WERI-Rb-1 (cell line): ENCODE results near the gene OR52W1.

Source experiments
- DNase-seq: peaks from one replicate; pipeline ENCODE4 v3.0.0-alpha.2; 2020
- H3K27ac ChIP-seq: fragments of 250-450 bp; sonication (Bioruptor Pico); 2 replicates; pipeline ENCODE4 v1.5.1; 2020; ENCODE audit warnings: mild to moderate bottlenecking, moderate library complexity
- H3K27me3 ChIP-seq: fragments of 250-450 bp; sonication (Bioruptor Pico); 2 replicates; pipeline ENCODE4 v1.5.1; 2021; ENCODE audit warnings: mild to moderate bottlenecking, low read depth, moderate library complexity; ENCODE audit not compliant: insufficient read depth, severe bottlenecking
- H3K36me3 ChIP-seq: fragments of 250-450 bp; sonication (Bioruptor Pico); 2 replicates; pipeline ENCODE4 v1.5.1; 2020; ENCODE audit warnings: mild to moderate bottlenecking, moderate library complexity
- H3K4me3 ChIP-seq: 2 replicates; pipeline ENCODE4 v1.5.1; 2011; ENCODE audit warnings: low read depth, mild to moderate bottlenecking, control low read depth, low read length
- H3K9me3 ChIP-seq: fragments of 250-450 bp; sonication (Bioruptor Pico); 2 replicates; pipeline ENCODE4 v1.5.1; 2021; ENCODE audit warnings: mild to moderate bottlenecking, moderate library complexity; ENCODE audit not compliant: severe bottlenecking
- CTCF ChIP-seq: IDR thresholded peaks from 2 replicates; pipeline ENCODE4 v1.5.1; 2011; ENCODE audit warnings: low read depth, mild to moderate bottlenecking, control low read depth, inconsistent platforms, low read length

Gene OR52W1

GRCh38 chr11:6232899-6233298 lies 33.9 kb downstream of the OR52W1 start:
- no peak for TF ChIP-seq CTCF
- no peaks in the 10 kb centered on the region; the same call in 1 of the 2 replicates for H3K36me3 ChIP-seq
- H3K27me3 ChIP-seq, result no peaks in the 10 kb centered on the region
- DNase-seq, result no peak
- no peak overlapping the region for H3K4me3 ChIP-seq
- no peaks in the 10 kb centered on the region for H3K9me3 ChIP-seq
- no peak overlapping the region for H3K27ac ChIP-seq

- Histone ChIP-seq H3K27me3 (peaks cover 1% of the 10 kb centered on the region), H3K27ac (peak overlapping the region; percentile 45), H3K4me3 (peak overlapping the region; percentile 91), H3K9me3 (no peaks in the 10 kb centered on the region), H3K36me3 (no peaks in the 10 kb centered on the region; the same call in 1 of the 2 replicates)
- TF ChIP-seq CTCF, result no peak
- DNase-seq, result no peak
Observed at GRCh38 chr11:6233984-6234386, 35.0 kb downstream of the OR52W1 start.

GRCh38 chr11:6234387-6235107 lies 35.5 kb downstream of the OR52W1 start, which contains the start of gene FHIP1B:
Gene FHIP1B, minus strand, starts transcription at chr11:6234636. Its CDS starts 10,120 bp downstream, at chr11:6224516.
- Histone ChIP-seq H3K27ac (peak within 1 kb of the TSS; percentile 45), H3K9me3 (no peaks in the 10 kb centered on the region)
- no peak for TF ChIP-seq CTCF

GRCh38 chr11:6237266-6237665 lies 38.2 kb downstream of the OR52W1 start:
- Histone ChIP-seq H3K4me3 (no peak overlapping the region), H3K9me3 (no peaks in the 10 kb centered on the region), H3K36me3 (no peaks in the 10 kb centered on the region; the same call in 1 of the 2 replicates), H3K27ac (no peak overlapping the region), H3K27me3 (peaks cover 3% of the 10 kb centered on the region)
- no peak for TF ChIP-seq CTCF
- DNase-seq, result no peak

More at GRCh38 chr11:6234387-6235107, 35.5 kb downstream of the OR52W1 start, which contains the start of gene FHIP1B:
- Histone ChIP-seq H3K27me3 (peaks cover 3% of the 10 kb centered on the region), H3K4me3 (peak within 1 kb of the TSS; percentile 91), H3K36me3 (no peaks in the 10 kb centered on the region; the same call in 1 of the 2 replicates)
- DNase-seq, result peak; percentile 100

- Histone ChIP-seq H3K9me3 (no peaks in the 10 kb centered on the region), H3K36me3 (no peaks in the 10 kb centered on the region), H3K27ac (no peak overlapping the region), H3K27me3 (peaks cover 3% of the 10 kb centered on the region), H3K4me3 (no peak overlapping the region)
- no peak for DNase-seq
- TF ChIP-seq CTCF, result no peak
Observed at GRCh38 chr11:6237761-6238302, 38.8 kb downstream of the OR52W1 start.
